Sigmoid colon (tissue), 4 donors: ENCODE results near the gene NNMT.

Experiments
- EP300 ChIP-seq, 4 donors: sonication (generic); formaldehyde crosslinking; IDR thresholded peaks; one replicate each; pipeline ENCODE4 v1.6.1; 2017; ENCODE audit warnings: antibody characterized with exemption in 4 of 4
- POLR2A ChIP-seq, 2 donors: fragments of 450-650 bp; IDR thresholded peaks; one replicate each; pipeline ENCODE4 v1.6.1; 2016; ENCODE audit warnings: antibody characterized with exemption in 2 of 2, mild to moderate bottlenecking in 2 of 2, moderate library complexity in 2 of 2
- POLR2AphosphoS5 ChIP-seq, 4 donors: sonication (generic); formaldehyde crosslinking; IDR thresholded peaks; one replicate each; pipeline ENCODE4 v1.6.1; 2017; ENCODE audit warnings: antibody characterized with exemption in 4 of 4
- TF ChIP-seq, protein P1 (sequence below), 4 experiments: fragments of 450-650 bp in 3 of 4; fragments of 200-600 bp in 1 of 4; IDR thresholded peaks; one replicate each; pipeline ENCODE4 v1.5.1; 2016 to 2019; ENCODE audit warnings: antibody characterized with exemption in 4 of 4, mild to moderate bottlenecking in 3 of 4, moderate library complexity in 2 of 4

DNA sequence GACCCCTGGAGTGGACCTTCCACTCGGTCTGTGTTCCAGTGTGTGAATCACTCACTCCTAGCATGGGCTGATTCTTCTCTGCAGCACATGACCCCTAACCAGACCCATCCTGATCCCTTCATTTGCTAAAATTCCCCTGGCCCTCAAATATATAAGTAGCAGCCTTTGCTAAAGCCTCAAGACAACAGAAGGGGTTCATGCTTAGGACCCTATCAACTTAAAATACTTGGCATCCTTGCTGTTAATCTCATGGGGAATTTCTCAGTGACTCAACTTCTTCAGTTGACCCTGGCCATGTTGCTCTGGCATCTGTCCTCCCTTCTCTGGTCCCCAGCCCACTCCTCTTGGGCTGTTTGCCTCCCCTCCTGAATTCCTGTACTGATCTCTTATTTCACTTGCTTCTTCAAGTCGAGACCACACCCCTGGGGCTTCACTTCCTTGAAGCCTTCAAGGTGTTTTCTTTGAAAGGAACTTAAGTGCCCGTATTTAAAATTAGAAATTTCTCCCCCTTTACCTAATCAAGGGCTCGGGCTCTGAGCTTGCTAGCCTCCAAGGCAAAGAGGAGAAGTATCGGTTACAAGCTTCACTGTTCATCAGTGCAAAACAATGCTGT lies 23.6 kb downstream of the NNMT start:
- TF ChIP-seq, protein P1, sequence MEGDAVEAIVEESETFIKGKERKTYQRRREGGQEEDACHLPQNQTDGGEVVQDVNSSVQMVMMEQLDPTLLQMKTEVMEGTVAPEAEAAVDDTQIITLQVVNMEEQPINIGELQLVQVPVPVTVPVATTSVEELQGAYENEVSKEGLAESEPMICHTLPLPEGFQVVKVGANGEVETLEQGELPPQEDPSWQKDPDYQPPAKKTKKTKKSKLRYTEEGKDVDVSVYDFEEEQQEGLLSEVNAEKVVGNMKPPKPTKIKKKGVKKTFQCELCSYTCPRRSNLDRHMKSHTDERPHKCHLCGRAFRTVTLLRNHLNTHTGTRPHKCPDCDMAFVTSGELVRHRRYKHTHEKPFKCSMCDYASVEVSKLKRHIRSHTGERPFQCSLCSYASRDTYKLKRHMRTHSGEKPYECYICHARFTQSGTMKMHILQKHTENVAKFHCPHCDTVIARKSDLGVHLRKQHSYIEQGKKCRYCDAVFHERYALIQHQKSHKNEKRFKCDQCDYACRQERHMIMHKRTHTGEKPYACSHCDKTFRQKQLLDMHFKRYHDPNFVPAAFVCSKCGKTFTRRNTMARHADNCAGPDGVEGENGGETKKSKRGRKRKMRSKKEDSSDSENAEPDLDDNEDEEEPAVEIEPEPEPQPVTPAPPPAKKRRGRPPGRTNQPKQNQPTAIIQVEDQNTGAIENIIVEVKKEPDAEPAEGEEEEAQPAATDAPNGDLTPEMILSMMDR (IDR thresholded peaks at IDR 0.05) = no peak
- no peak for TF ChIP-seq EP300 (IDR thresholded peaks at IDR 0.05)
- TF ChIP-seq POLR2A (IDR thresholded peaks at IDR 0.05) = no peak
- TF ChIP-seq POLR2AphosphoS5 (IDR thresholded peaks at IDR 0.05) = no peak
